HG02588 (cell line): Measurements from ENCODE around the gene PIK3AP1.
"Not testable (repeated sequence)": the region's sequence is repeated elsewhere in the genome, so short reads cannot be mapped to it uniquely, and the experiment has no call there.

Experiments
- ATAC-seq: cut with Tn5 transposase; IDR thresholded peaks from one replicate; pipeline ENCODE4 v1.9.1; 2021; ENCODE audit warnings: mild to moderate bottlenecking, moderate library complexity; ENCODE audit not compliant: unreplicated experiment

PIK3AP1 gene

DNA sequence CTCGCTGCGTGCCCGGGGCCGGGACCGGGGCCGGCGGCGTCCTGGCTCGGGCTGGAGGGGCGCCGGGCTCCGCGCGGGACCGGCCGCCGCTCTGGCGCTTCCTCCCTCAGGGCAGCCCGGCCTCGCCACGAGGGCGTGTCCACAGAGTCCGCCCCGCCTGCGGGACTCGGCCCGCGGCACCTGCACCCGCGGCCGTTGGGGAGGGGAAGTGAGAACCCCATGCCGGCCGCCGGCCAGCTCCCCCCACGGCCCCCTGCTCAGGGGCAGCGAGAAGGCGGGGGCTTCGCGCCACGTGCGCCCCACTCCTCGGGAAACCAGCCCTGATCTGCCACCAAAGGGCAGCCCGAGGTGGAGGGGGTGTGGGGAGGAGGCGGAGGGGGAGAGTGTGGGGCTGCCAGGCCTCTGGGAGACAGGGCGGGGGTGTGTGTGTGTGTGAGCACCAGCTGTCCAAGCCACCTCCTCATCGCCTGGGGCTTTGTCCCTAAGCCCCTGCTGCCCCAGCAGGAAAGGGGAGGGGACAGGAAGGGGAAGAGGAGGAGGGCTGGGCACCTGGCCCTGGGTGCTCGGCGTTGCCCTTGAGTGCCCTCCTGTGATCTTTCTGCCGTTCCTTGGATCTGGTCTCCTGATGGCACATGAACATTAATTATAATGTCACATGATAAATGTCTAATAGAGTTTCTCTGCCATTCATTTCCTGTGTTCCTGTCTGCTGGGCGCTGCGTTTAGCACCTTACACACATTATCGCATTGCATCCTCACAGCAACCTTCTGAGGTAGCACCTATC lies at the start of gene PIK3AP1:
Gene PIK3AP1, minus strand, starts transcription at position 93 of the 785 bp plus-strand sequence. CDS start 120 bp downstream, outside the sequence.
- peak; percentile 72 for ATAC-seq

DNA sequence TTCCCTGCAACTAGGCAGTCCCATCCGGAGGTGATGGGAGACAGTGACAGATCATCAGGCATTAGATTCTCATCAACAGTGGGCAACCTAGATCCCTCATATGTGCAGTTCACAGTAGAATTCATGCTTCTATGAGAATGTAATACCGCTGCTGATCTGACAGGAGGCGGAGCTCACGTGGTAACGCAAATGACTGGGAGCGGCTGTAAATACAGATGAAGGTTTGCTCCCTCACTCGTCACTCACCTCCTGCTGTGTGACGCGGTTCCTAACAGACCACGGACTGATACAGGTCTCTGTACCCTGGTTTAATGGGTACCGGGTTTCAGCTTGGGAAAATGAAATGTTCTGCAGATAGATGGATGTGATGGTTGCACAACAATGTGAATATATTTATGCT lies 47.8 kb upstream of the PIK3AP1 start:
- no peak for ATAC-seq

- no peak for ATAC-seq
Observed at GRCh38 chr10:96767611-96768010, 47.3 kb upstream of the PIK3AP1 start.

GRCh38 chr10:96765406-96766240 lies 45.3 kb upstream of the PIK3AP1 start:
- no peak for ATAC-seq

DNA sequence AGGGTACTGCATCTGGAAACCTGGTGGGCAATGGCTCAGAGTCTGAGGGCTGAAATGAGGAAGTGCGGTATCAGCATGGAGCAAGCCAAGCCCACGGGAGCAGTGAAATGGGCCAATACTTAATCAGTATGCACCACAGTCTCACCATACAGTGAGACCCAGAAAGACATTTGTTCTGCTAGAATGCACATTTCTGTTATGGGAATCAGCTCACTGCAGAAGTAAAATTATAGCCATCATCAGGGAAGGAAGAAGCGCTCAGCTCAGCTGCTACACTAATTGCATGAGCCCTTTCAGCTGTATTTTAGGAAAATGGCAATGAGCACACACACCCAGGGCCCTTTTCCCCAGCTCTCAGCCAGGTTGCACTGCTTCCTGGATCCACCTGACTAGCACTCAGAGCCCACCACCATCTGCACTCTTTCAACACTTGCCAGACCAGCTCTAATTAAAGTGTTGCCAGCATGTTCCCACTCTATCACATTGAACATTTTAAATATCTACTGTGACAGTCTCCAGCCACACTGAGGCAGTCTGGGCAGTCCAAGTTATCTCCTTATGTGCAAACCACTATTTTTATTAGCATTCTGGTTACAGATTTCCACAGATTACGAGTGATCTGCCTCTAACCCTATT lies 44.2 kb upstream of the PIK3AP1 start:
- no peak for ATAC-seq

DNA sequence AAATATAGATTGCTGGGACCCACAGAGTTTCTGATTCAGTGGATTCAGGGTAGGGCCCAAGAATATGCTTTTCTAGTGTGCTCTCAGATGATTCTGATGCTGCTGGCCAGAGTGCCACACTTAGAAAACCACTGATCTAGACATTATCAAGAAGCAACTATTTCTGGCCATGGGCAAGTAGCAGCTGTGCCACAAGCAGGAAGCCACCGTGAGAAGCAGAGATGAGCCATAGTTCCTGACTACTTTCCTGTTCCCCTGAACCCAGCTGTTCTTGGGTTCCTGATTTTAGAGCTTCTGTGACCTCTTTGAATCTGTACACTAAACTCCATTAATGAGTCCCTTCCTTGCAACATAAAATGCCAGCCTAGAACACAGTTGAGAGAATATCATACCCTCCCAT lies 38.1 kb upstream of the PIK3AP1 start:
- ATAC-seq: peak; percentile 82

- ATAC-seq: no peak
Observed at GRCh38 chr10:96756111-96756903, 36.0 kb upstream of the PIK3AP1 start.

GRCh38 chr10:96753956-96754355 lies 33.6 kb upstream of the PIK3AP1 start:
- ATAC-seq: no peak

- ATAC-seq: no peak
Observed at GRCh38 chr10:96752375-96752774, 32.1 kb upstream of the PIK3AP1 start.

- not testable (repeated sequence) for ATAC-seq
Observed at GRCh38 chr10:96750316-96750715, 30.0 kb upstream of the PIK3AP1 start.

DNA sequence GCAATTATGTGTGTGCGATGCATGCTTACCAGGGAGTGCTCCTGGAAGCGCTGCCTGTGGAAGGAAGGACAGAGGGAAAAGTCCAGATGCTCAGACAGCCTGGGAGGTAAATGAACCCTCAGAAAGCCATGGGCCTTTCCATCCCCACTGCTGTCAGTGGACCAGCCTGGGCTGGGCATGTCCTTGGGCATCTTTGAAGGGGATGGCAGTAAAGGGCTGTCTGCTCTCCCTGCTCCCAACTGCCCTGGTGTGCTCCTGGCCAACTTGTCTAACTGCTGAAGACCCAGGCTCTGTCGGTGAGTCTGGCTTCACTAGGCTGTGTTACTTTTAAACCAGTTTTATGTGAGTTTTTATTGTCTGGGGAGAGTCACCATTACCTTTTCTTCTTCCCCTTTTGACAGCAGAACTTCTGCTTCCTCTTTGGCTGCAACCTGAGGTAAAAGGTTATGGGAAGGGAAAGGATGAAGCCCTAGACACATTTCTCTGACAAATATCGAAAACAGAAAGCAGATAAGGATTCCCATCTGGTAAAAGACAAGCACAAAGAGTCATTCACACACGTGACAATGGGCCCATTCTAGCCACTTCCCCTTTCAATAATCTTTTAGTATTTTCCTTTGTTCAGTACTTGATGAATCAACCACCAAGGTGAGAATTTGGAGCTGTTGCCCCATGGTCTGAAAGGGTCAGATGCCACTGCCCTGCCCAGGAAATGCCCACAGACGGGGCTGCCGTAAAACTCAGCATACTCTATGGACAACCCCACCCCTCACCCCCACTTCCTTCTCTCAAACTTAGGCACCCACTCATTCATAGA lies 27.6 kb upstream of the PIK3AP1 start:
- ATAC-seq: peak; percentile 76

DNA sequence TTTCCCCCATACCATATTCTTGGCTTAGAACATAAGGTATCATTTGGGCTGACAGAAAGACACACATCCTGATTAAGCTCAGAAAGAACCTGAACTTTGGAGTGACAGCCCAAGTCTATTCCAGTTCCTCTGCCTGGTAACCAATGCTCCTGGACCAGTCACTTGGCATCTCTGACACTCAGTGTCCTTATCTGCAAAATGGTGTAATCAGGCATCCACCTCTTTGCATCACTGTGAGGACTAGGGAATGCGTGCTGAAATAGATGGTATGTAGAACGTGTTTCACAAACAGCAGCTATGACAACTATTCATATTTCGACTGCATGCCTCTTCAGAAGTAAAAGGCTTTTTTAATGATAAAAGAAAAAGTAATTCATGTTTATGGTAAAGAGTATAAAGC lies 26.2 kb upstream of the PIK3AP1 start:
- ATAC-seq: no peak

DNA sequence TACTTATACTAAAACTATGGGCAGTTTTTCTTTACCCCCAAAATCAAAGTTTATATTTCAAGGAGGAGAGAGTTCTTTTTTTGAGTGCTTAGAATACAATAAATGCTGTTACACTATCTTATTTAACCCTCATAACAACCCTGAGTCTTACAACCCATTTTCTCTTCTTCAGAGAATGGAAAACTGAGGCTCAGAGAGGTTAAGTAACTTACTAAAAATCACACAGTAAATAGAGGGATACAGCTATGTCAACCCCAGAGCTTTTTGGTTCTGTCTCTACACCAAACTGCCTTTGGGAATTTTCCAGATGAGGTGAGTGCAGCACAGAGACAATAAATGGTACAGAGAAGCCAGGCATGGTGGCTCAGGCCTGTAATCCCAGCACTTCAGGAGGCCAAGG lies 25.6 kb upstream of the PIK3AP1 start:
- ATAC-seq: no peak

DNA sequence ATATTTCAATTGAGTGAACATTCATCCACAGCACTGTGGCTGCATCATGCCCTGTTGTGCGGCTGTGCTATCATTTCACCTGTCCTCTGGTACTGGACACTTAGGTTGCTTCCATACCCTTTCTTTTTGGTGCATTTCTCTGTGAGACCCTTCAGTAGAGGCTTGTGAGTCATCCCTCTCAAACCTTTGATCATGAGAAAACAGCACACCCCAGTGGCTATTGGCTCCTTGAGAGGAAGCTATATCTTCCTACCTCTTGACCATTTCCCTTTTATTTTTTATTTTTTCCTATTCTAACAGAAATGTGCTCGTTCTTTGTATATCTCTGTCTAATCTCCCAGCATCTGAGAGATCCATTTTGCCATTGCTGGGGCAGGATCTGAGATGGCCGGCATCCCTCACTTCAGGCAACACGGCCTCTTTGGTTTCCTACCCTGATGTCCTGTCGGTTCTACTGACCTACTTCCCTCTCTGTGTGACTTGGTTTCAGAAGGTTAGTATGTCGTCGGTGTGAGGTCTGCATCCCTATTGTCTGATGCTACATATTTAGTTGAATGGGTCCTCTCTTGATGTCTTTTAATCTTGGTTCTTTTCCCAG lies 23.8 kb upstream of the PIK3AP1 start:
- no peak for ATAC-seq

DNA sequence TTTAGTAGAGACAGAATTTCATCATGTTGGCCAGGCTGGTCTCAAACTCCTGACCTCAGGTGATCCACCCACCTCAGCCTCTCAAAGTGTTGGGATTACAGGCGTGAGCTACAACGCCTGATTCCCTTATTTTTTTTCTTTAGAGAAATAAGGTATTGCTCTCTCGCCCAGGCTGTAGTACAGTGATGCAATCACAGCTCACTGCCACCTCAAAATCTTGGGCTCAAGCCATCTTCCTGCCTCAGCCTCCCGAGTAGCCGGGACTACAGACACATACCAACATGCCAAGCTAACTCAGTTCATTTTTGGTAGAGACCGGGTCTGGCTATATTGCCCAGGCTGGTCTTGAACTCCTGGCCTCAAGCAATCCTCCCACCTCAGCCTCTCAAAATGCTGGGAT lies 21.2 kb upstream of the PIK3AP1 start:
- ATAC-seq: not testable (repeated sequence)

GRCh38 chr10:96740579-96741281 lies 20.4 kb upstream of the PIK3AP1 start:
- no peak for ATAC-seq

DNA sequence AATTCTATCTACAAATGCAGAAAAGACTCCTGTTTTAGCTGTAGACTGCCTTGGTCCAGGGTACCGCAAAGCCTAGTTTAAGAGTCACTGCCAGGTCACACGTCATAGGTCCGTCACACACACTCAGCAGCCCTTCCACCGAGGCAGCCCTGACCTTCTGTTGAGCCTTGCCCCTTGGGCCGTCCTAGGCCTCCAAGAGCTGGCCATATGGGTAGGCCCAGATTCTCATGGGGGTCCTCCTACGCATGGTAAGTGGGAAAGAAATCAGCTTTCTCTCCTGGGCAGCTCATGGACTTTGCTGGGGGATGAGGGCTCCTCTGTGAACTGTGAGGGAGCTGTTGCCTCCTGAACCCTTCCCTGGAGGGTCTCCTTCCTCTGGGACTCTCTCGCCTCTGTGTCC lies 19.8 kb upstream of the PIK3AP1 start:
- ATAC-seq: no peak

- not testable (repeated sequence) for ATAC-seq
Observed at GRCh38 chr10:96737307-96737902, 17.1 kb upstream of the PIK3AP1 start.
